HG02588 (cell line): ENCODE results near the gene SNX18.
A peak's percentile ranks its signal among the peaks of the same experiment; 100 is the strongest.
"Not testable (repeated sequence)": the region's sequence is repeated elsewhere in the genome, so short reads cannot be mapped to it uniquely, and the experiment has no call there.

Source experiments
- ATAC-seq: cut with Tn5 transposase; IDR thresholded peaks from one replicate; pipeline ENCODE4 v1.9.1; 2021; ENCODE audit warnings: mild to moderate bottlenecking, moderate library complexity; ENCODE audit not compliant: unreplicated experiment

SNX18 gene

GRCh38 chr5:54517512-54518145, at the start of gene SNX18:
TSS of gene SNX18 (plus strand) at chr5:54517759. CDS start at chr5:54517953, 194 bp downstream.
- peak; percentile 96 for ATAC-seq

GRCh38 chr5:54469622-54470021, 47.9 kb upstream of the SNX18 start:
- peak; percentile 87 for ATAC-seq

- ATAC-seq: no peak
Measured at GRCh38 chr5:54470128-54470527, 47.4 kb upstream of the SNX18 start.

- no peak for ATAC-seq
Measured at GRCh38 chr5:54470677-54471076, 46.9 kb upstream of the SNX18 start.

GRCh38 chr5:54471398-54471797, 46.2 kb upstream of the SNX18 start:
- ATAC-seq: no peak

- ATAC-seq: no peak
Measured at GRCh38 chr5:54476682-54477081, 40.9 kb upstream of the SNX18 start.

GRCh38 chr5:54477941-54478478, 39.5 kb upstream of the SNX18 start:
- no peak for ATAC-seq

GRCh38 chr5:54480296-54480695, 37.3 kb upstream of the SNX18 start:
- ATAC-seq: no peak

- no peak for ATAC-seq
Measured at GRCh38 chr5:54484219-54484894, 33.2 kb upstream of the SNX18 start.

GRCh38 chr5:54485659-54486058, 31.9 kb upstream of the SNX18 start:
- not testable (repeated sequence) for ATAC-seq

GRCh38 chr5:54489648-54489979, 27.9 kb upstream of the SNX18 start:
- not testable (repeated sequence) for ATAC-seq

- no peak for ATAC-seq
Measured at GRCh38 chr5:54491326-54491725, 26.2 kb upstream of the SNX18 start.

- no peak for ATAC-seq
Measured at GRCh38 chr5:54492178-54492577, 25.4 kb upstream of the SNX18 start.

- no peak for ATAC-seq
Measured at GRCh38 chr5:54495027-54495426, 22.5 kb upstream of the SNX18 start.

GRCh38 chr5:54514291-54514690, 3.3 kb upstream of the SNX18 start:
- ATAC-seq: no peak

GRCh38 chr5:54514841-54515432, 2.6 kb upstream of the SNX18 start:
- no peak for ATAC-seq

GRCh38 chr5:54515634-54516033, 1.9 kb upstream of the SNX18 start:
- no peak for ATAC-seq

- ATAC-seq: no peak
Measured at GRCh38 chr5:54516051-54516655, 1.4 kb upstream of the SNX18 start.

- ATAC-seq: no peak
Measured at GRCh38 chr5:54517174-54517511, 416 bp upstream of the SNX18 start.

GRCh38 chr5:54518146-54518817, 723 bp downstream of the SNX18 start:
- ATAC-seq: peak; percentile 28

- ATAC-seq: no peak
Measured at GRCh38 chr5:54518818-54519508, 1.4 kb downstream of the SNX18 start.
